Stimulated activated CD8-positive, alpha-beta memory T cell treated with anti-CD3 and anti-CD28 coated beads, Interleukin-15, amount 100 ng/mL, for 24 hours (primary cell): ENCODE data around the gene PRPF38B.

Source experiments
- DNase-seq: peaks from one replicate; pipeline ENCODE4 v3.0.0-alpha.2; 2020; ENCODE audit warnings: low read depth

Gene PRPF38B

DNA sequence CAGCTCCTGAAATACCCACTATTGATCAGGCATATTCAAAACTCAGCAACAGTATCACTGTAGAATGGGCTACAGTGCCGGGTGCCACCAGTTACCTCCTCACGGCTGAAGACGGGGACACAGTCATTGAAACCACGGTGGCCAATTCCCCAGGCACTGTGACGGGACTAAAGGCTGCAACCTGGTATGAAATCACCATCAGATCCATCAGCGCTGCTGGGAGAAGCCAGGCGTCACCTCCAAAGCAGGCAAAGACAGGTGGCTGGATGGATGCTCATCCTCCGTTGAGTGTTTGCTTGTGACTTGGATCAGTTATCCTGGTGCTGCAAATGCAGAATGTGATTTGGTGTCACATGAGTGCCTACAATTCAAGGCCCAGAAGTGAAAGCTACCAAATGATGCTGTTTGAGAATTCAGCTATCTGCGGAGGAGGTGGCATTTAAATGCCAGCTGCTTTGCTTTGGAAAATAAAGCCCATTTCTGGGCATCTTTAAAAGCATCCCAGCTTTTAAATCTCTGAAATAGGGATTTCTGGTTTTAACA lies 25.7 kb downstream of the PRPF38B start:
- DNase-seq = no peak

DNA sequence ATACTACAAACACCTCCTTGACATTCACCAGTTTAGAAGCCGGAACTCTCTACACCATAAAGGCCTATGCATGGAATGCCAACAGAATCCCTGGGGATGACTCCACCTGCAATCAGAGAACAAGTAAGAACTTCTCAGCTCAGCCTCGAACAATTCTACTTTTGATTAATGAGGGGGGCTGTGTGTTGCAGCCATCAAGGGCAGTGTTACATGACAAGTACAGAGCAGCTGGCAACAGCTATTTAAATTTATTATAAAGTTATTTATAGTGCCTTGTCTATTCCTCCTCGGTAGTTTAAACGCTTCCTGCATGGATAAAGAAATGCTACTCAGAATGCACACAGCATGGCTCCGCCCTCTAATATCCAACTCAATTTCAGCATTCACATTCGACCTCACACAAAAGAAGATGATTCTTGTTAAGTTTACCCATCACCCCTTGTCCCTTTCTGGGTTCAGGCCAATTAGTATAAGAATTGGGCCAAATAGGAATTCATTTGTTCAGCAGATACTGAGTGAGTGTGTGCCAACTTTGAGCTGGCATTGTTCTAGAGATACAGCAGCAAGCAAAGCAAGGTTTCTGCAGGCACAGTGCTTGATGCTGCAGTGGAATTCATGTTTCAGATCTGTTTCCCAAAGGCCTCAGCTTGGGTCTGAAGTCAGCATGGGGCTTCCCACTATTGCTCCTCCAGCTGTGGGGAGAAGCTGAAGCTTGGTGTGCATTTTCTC lies 27.0 kb downstream of the PRPF38B start:
- DNase-seq = no peak

DNA sequence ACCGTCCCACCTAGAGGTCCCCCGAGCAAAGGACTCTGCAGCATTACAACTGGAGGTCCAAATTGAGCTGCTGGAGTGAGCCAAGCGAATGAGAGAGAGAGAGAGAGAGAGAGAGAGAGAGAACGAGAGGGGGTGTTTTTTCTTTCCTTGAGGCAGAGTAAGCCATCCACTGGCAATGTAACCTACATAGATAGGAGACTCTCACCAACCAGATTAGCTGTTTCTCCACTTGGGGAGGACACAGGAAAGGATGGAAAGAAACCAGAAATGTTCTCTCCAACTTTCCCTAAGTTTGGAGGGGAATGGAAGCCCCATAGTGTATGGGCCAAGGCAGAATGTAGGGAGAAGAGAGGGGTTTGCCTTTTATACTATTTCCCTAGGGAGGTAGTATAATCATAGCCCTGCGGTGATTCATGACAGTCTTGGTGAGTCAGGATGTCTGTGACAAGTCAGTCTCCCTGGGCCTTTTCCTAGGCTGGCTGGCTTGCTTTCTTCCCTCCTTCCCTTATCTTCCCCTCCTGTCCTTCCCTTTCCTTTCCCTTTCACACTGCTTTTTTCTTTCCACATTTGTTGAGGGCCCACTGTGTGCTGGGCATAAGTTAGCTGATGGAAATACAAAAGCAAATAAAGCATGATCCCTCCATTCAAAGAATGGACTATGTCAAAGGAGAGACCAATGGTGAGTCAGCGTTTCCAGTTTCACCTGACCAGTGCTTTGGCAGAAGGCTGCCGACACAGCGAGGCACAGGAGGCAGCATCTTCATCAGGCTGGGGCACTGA lies 27.7 kb downstream of the PRPF38B start:
- DNase-seq = no peak

DNA sequence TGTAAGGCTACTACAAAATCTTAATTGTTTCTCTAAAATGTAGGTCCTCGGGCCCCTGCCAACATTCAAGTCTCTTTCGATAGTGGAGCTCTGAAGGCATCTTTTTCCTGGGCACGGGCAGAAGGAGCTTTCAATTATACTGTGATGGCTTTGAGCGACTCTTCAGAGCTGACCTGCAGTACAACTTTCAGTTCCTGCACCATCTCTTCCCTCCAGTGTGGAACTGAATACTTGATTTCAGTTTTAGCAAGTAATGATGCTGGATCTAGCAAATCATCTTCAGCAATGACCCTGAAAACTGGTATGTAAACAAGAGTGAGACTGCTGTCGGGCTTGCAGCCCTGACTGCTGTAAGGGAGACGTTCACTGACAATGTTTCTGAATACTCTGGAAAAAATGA lies 30.2 kb downstream of the PRPF38B start:
- no peak for DNase-seq

DNA sequence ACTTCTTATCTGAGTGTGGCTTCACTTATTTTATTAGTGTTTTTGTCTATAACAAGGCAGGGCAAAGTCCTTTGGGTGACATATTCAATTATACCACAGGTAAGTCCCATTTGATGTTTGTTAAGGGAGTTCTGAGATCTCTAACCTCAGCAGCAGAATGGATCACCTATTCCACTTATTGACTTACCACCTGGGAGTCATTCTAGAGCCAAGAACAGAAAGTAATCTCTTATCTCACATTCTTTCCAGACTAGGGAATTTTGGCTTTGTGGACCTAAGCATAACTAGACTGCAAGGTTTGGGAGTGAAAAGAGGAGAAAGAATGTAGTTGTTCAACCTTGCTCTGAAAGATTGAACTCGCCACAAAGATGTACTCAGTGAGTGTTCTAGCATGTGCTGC lies 33.8 kb downstream of the PRPF38B start:
- no peak for DNase-seq

DNA sequence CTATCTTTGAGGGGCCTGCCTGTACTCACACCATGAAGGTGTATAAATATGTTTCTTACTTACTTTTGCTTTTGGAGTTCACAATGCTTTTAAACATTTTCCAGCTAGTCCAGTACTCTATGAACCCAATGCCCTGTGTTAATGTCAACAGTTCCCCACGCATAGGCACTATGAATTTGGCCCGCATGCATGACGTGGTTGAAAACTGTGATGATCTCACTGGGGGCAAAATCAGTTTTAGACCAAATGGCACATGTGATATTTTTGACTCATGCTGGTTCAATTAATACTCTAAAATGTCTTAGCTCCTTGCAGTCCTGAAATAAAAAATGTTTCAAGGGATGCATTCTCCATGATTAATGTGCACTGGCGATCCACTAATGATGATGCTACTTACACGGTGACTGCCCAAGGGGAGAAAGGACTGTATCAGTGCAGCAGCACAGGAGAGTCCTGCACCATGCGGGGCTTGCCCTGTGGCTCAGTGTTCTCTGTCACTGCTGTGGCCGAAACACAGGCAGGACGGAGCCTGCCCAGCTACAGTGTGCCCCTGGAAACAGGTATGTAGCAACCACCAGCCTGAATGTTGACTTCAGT lies 36.3 kb downstream of the PRPF38B start:
- DNase-seq = no peak

DNA sequence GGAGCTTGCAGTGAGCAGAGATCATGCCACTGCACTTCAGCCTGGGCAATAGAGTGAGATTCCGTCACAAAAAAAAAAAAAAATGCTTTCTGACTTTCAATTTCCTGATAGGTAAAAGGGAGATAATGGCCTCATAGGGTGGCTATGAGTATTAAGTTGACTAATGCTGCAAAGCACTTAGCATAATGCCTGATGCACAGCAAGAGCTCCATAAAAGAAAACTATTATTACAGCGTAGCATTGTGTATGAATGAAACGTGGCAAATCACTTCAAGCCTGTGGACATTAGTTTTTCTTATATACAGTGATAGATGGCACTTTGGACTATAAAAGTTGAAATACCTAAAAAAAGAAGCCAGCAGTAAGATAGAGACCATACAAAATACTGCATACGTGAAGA lies 37.4 kb downstream of the PRPF38B start:
- DNase-seq = no peak

DNA sequence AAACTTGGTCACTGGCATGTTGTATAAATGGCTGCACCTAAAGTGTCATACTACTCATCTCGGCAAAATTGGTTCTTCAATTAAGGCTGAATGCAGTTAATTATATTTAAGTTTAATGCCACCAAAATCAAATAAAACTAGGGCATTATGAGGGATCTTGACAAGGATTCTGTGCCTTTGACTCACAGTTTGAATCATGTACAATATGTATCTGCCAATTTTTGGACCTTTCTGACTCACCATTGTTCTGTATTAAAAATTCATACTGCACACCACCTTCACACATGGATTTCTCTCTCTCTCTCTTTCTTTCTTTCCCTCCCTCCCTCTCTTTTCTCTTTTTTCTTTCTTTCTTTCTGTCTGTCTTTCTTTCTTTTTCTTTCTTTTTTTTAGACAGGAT lies 40.3 kb downstream of the PRPF38B start:
- DNase-seq = no peak

DNA sequence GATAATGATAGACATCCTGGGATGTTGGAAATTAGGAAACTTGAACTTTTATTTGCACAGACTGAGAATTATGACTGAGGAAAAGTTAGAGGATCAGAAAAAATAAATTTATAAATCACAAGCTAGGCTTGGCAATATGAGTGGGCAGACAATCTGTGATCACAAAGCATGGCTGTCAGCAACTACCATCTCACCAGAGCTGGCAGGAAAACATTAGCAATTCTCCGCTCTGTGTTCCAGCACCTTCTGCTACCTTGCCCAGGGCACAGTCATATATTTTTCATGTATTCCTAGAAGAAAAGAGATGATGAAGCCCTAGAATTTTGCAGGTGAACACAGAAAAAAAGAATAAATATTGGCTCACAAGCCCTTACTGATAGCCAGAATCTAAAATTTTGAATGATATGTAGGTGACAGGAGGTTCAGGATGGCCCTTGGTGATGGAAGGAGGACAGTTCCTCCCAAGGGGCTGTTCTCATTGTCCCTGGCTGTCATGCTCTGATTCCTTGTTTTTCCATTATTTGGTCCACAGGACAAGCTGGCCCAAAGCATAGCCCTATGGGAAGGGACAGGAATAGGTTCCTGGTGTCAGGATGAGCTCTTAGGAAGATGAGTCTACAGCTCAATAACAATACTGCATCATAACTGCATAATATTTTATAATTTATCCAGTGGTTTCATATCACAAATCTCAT lies 42.2 kb downstream of the PRPF38B start:
- DNase-seq = no peak

DNA sequence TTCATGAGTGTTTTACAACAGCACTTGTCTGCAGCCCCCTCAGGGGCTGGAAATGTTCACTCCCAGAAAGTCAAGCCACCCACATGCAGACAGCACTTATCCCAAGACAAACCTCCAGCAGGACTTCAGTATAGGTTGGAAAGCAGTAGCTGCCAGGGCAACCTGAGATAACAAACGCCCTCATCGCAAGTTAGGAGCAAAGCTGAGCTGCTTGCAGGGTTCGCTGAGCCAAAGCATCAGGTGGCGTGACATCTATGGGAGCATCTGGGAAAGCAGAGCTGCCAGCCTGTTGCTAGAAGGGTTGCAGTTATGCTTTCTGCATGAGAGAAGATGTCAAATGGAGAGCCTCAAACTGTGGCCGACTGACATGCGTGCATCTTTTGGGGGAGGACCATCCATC lies 50.1 kb downstream of the PRPF38B start:
- DNase-seq = no peak

DNA sequence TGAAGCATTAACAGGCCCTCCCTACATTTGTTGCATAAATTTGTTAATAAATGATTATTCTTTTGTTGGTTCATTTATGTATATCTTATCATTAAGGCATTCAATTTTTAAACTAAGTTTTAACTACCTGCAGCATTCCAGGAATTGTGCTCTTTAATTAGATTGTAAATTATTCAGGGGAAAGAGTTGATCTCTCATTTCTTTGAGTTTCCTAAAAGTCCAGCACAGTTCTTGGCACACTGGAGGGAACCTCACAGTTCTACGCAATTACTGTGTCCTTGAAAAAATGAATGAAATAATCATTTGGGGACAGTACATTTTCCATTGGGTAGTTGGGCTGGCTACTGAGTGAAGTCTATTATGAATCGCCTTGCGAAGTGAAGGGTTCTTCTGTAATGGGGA lies 53.9 kb downstream of the PRPF38B start:
- no peak for DNase-seq

DNA sequence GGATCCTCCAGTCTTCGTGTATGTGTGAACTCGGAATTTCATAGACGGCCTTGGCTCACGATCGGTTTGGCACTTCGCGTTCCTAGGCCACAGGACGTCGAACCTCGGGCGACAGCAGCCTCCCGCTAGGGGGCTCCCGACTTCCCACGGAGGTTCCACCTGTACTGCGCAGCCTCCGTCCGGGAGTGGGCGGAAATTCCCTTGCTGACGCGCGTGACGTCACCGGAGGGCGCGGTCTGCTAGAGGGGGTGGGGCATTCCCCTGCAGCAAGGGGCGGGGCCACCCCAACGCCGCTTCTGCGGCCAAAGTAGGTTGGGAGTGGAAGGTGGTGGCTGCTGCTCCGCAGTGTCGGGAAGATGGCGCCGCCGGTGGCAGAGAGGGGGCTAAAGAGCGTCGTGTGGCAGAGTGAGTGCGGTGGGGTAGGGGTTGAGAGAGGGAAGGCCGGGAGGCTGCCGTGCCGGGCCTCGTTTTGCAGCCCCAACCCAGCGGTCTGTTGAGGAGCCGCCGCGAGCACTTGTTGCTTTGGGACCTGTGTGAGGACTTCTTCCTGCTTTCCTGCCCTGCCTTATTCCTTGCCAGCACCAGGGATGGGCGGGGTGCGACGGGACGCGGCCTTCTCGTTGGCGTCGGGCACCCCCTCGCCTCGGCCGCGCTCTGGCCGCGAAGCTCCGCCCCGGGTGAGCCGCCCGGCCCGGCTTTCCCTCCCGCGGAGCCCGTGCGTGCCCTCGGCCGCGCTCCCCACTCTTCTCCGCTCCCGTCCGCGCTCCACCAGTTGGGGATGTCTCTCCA lies 54.5 kb downstream of the PRPF38B start, which contains the start of gene STXBP3:
Gene STXBP3, plus strand, starts transcription at position 293 of the 789 bp plus-strand sequence. Its CDS starts 64 bp downstream, at position 357.
- DNase-seq = peak; percentile 100

DNA sequence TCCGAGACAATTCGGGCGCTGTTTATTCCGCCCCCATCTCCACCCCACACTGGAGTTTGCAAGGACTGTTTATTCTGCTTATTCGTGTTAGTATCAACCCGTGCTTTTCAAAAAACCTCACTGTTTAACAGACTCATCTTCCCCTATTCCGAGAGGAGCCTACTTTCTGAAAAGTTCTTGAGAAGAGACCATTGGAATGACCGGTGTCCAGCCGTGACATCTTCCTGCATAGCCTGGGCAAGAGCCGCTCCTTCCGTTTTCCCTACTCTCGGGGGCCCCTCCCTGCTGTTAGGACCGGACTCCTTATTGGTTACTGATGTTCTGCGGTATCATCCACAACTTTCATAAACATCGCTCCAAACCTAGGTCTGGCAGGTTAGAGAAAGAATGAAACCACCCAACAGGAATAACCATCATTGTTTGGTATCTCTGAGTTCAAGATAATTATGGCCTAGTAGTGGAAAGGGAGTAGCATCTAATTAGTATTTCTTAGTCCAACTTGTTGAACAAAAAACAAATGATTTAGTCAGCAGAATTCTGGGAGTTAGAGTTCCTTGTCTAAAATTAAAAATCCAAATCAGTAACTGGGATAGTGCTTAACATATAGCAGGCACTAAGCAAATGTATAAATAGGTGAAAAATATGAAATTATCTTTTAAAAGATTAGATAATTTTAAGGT lies 55.2 kb downstream of the PRPF38B start:
- DNase-seq = no peak

DNA sequence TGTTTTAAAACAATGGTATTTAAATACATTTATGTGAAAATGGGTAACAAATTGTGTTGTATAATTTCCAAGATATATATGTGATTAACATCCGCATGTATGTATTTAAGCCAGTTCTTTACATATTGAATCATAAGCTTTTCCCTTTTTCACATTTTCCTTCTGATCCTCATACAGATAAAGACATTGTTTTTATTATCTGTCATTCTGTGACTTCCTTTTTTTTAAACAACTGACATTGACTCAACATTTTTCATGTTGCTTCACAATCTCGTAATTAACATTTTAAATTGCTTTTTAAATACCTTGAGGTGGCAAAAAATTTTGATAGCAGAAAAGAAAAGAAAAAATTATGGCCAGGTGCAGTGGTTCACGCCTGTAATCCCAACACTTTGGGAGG lies 55.8 kb downstream of the PRPF38B start:
- DNase-seq = no peak

DNA sequence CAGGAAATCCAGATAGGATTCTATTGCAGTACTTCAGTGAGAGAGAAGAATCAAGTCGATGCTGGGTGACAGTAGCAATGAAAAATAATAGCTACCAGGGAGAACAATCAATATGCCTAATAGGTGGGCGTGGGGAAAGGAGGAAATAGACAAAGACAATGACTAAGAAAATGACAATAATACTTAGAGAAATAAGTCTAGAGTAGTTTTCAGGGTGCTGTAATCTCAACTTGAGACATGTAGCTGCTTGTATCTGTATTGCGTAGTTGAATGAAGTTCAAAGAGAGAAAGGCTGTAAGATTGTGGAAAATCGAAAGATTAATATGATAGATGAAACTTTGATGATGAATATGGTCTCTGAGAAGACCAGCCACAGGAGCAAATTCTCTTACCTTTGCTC lies 57.0 kb downstream of the PRPF38B start:
- no peak for DNase-seq

DNA sequence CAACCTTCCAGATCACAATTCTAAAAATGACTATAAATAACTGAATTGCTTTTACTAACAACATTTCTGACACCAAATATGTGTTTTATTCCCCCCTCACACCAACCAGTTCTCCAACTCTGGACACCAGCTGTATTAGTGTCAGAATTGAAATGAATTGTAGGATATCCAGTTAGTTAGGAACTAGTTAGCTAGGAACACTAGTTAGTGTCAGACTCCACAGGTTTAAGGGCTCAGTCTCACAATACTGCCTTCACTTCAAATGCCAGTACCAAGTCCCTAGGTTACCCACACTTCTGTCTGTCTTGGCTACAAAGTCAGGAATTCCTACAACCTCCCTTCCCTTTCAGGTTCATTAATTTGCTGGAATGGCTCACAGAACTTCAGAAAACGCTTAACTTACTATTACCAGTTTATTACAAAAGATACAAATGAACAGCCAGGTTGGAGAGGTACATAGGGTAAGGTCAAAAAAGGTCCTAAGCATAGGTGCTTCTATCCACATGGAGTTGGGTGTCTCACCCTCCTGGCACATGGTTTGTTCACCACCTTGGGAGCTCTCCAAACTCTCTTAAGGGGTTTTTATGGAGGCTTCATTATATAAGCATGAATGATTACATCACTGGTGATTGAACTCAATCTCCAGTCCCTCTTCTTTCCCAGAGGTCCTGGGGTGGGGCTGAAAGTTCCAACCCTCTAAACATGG lies 58.5 kb downstream of the PRPF38B start:
- DNase-seq = no peak
